Neural progenitor cell (in vitro differentiated cells): ENCODE data around the gene GAMT. TPM values are rescaled to one million over a fixed set of nuclear protein-coding genes. Genes with fewer than 3 reads are reported as not detected.

Experiments used
- DNase-seq: peaks from one replicate; pipeline ENCODE4 v3.0.0-alpha.2; 2016; ENCODE audit warnings: low spot score
- H2AFZ ChIP-seq: fragments of 200-600 bp; sonication (generic); replicated peaks from 2 replicates; pipeline ENCODE4 v1.6.1; 2016; ENCODE audit warnings: antibody characterized with exemption
- H3F3A ChIP-seq: fragments of 200-600 bp; sonication (generic); 2 replicates; pipeline ENCODE4 v1.6.1; 2016; ENCODE audit warnings: antibody characterized with exemption, low read depth
- H3K27ac ChIP-seq: fragments of 200-600 bp; sonication (generic); 2 replicates; pipeline ENCODE4 v1.5.1; 2016; ENCODE audit warnings: mild to moderate bottlenecking
- H3K27me3 ChIP-seq: fragments of 200-600 bp; sonication (generic); 2 replicates; pipeline ENCODE4 v1.6.1; 2016; ENCODE audit warnings: mild to moderate bottlenecking, moderate library complexity
- H3K36me3 ChIP-seq: fragments of 200-600 bp; sonication (generic); 2 replicates; pipeline ENCODE4 v1.5.1; 2016
- H3K4me1 ChIP-seq: fragments of 200-600 bp; sonication (generic); 2 replicates; pipeline ENCODE4 v1.6.1; 2016; ENCODE audit warnings: mixed run types
- H3K4me2 ChIP-seq: fragments of 200-600 bp; sonication (generic); 2 replicates; pipeline ENCODE4 v1.6.1; 2016
- H3K4me3 ChIP-seq: fragments of 200-600 bp; sonication (generic); 2 replicates; pipeline ENCODE4 v1.5.1; 2016
- H3K79me2 ChIP-seq: fragments of 200-600 bp; sonication (generic); 2 replicates; pipeline ENCODE4 v1.6.1; 2016; ENCODE audit warnings: low read depth
- H3K9ac ChIP-seq: fragments of 200-600 bp; sonication (generic); 2 replicates; pipeline ENCODE4 v1.6.1; 2016
- H3K9me3 ChIP-seq: fragments of 200-600 bp; sonication (generic); 2 replicates; pipeline ENCODE4 v1.5.1; 2016; ENCODE audit warnings: low read depth
- H4K20me1 ChIP-seq: fragments of 200-600 bp; sonication (generic); 2 replicates; pipeline ENCODE4 v1.6.1; 2016; ENCODE audit warnings: low read depth
- H3K27ac Mint-ChIP-seq: 3 replicates; pipeline ENCODE4 v1.8.0; 2021; ENCODE audit warnings: mixed read lengths
- H3K27me3 Mint-ChIP-seq: 2 replicates; pipeline ENCODE4 v1.8.0; 2022; ENCODE audit warnings: low read depth, mild to moderate bottlenecking, inconsistent platforms, moderate library complexity, mixed read lengths; ENCODE audit not compliant: insufficient read depth
- H3K36me3 Mint-ChIP-seq: 3 replicates; pipeline ENCODE4 v1.8.0; 2021; ENCODE audit warnings: mixed read lengths
- H3K4me1 Mint-ChIP-seq: 3 replicates; pipeline ENCODE4 v1.8.0; 2021; ENCODE audit warnings: mixed read lengths
- H3K4me3 Mint-ChIP-seq: 3 replicates; pipeline ENCODE4 v1.8.0; 2021; ENCODE audit warnings: mild to moderate bottlenecking, moderate library complexity, mixed read lengths
- H3K9me3 Mint-ChIP-seq: 3 replicates; pipeline ENCODE4 v1.8.0; 2020; ENCODE audit warnings: mixed read lengths
- EZH2 ChIP-seq: fragments of 200-600 bp; sonication (generic); IDR thresholded peaks from 2 replicates; pipeline ENCODE4 v1.6.1; 2017; ENCODE audit warnings: antibody characterized with exemption, mild to moderate bottlenecking, moderate library complexity
- EZH2phosphoT487 ChIP-seq: fragments of 200-600 bp; sonication (generic); IDR thresholded peaks from 2 replicates; pipeline ENCODE4 v1.6.1; 2017; ENCODE audit warnings: antibody characterized with exemption
- total RNA-seq: library from RNA; depleted of rRNA; stranded (reverse); fragments of >200 nt; gene quantifications from 2 replicates; pipeline ENCODE4 v1.2.3, GENCODE V29; 2015; ENCODE audit warnings: low replicate concordance
- TF ChIP-seq, protein P1 (sequence below): fragments of 200-600 bp; sonication (generic); IDR thresholded peaks from 2 replicates; pipeline ENCODE4 v1.5.1; 2017; ENCODE audit warnings: antibody characterized with exemption, mild to moderate bottlenecking

GAMT gene
- total RNA-seq, 1 donor from 2014 or later: 13.8 TPM

DNA sequence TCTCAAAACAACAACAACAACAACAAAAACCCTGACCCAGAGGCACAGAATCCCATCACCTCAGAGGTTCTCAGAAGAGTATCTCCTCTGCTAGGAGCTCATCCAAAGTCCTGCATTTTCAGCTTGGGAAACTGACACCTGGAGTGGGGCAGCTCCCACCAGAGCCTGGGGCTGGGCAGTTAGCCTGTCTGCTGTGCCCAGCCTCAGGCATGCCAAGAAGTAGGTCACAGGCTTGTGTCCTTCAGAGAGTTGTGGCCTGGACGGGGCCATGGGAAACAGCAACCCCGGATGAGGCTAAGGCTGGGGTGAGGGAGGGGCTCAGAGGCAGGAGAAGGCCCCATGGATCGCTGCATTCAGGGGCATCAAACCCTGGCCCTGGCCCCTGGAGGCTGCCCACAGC is 15.5 kb downstream of the GAMT start:
- Histone ChIP-seq H3K4me2 (no peak overlapping the region), H3K4me3 (no peak overlapping the region), H3K27me3 (no peaks in the 10 kb centered on the region), H3K9me3 (no peaks in the 10 kb centered on the region), H3K9ac (no peak overlapping the region), H2AFZ (no peak overlapping the region), H3K27ac (no peak overlapping the region), H4K20me1 (no peaks in the 10 kb centered on the region), H3F3A (peaks cover 25% of the 10 kb centered on the region), H3K4me1 (peaks cover 15% of the 10 kb centered on the region), H3K36me3 (no peaks in the 10 kb centered on the region), H3K79me2 (peaks cover 15% of the 10 kb centered on the region)
- Mint-ChIP-seq H3K27me3 (peaks cover 22% of the 10 kb centered on the region), H3K9me3 (peaks cover 7% of the 10 kb centered on the region), H3K4me3 (peak overlapping the region; percentile 94), H3K36me3 (peaks cover 17% of the 10 kb centered on the region), H3K27ac (no peak overlapping the region), H3K4me1 (peaks cover 25% of the 10 kb centered on the region)
- no peak for DNase-seq
- TF ChIP-seq EZH2 (no peak), EZH2phosphoT487 (no peak)
- TF ChIP-seq, protein P1, sequence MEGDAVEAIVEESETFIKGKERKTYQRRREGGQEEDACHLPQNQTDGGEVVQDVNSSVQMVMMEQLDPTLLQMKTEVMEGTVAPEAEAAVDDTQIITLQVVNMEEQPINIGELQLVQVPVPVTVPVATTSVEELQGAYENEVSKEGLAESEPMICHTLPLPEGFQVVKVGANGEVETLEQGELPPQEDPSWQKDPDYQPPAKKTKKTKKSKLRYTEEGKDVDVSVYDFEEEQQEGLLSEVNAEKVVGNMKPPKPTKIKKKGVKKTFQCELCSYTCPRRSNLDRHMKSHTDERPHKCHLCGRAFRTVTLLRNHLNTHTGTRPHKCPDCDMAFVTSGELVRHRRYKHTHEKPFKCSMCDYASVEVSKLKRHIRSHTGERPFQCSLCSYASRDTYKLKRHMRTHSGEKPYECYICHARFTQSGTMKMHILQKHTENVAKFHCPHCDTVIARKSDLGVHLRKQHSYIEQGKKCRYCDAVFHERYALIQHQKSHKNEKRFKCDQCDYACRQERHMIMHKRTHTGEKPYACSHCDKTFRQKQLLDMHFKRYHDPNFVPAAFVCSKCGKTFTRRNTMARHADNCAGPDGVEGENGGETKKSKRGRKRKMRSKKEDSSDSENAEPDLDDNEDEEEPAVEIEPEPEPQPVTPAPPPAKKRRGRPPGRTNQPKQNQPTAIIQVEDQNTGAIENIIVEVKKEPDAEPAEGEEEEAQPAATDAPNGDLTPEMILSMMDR: no peak

DNA sequence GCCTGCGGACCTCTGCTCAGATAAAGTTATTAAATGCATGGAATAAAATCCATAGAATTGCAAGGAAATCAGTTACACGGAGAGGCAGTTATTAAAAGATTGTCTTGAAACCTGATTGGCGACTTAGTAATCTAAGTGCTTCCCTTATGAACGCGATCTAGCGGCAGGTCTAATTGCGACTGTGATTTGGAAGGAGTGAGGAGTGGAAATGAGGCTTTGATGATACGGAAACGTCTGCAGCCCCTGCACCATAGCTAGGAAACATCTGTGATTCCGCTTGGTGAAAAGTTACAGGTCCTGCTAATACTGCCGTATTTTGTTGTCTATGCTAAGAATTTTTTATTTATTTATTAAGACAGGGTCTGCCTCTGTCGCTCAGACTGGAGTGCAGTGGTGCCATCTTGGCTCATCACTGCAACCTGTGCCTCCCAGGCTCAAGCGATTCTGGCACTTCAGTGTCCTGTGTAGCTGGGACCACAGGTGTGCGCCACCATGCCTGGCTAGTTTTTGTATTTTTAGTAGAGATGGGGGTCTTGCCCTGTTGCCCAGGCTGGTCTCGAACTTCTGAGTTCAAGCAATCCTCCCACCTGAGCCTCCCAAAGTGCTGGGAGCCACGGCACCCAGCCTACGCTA is 16.7 kb downstream of the GAMT start:
- TF ChIP-seq, protein P1: no peak
- TF ChIP-seq EZH2: no peak
- TF ChIP-seq EZH2phosphoT487: no peak
- no peak overlapping the region for H3K27ac ChIP-seq
- no peak for DNase-seq
- peaks cover 7% of the 10 kb centered on the region for H3K9me3 Mint-ChIP-seq
- H4K20me1 ChIP-seq: no peaks in the 10 kb centered on the region
- H3K4me2 ChIP-seq: peak overlapping the region; percentile 94
- no peaks in the 10 kb centered on the region for H3K36me3 ChIP-seq
- peaks cover 15% of the 10 kb centered on the region for H3K79me2 ChIP-seq
- H3K27me3 Mint-ChIP-seq: peaks cover 25% of the 10 kb centered on the region
- H3K9me3 ChIP-seq: no peaks in the 10 kb centered on the region
- no peak overlapping the region for H3K27ac Mint-ChIP-seq
- peaks cover 19% of the 10 kb centered on the region for H3K4me1 ChIP-seq
- H3K9ac ChIP-seq: peak overlapping the region; percentile 70
- peaks cover 25% of the 10 kb centered on the region for H3K4me1 Mint-ChIP-seq
- H3K4me3 ChIP-seq: peak overlapping the region; percentile 86
- H3K36me3 Mint-ChIP-seq: peaks cover 16% of the 10 kb centered on the region
- H3K27me3 ChIP-seq: no peaks in the 10 kb centered on the region
- peaks cover 35% of the 10 kb centered on the region for H3F3A ChIP-seq
- H2AFZ ChIP-seq: no peak overlapping the region
- peak overlapping the region; percentile 94 for H3K4me3 Mint-ChIP-seq

DNA sequence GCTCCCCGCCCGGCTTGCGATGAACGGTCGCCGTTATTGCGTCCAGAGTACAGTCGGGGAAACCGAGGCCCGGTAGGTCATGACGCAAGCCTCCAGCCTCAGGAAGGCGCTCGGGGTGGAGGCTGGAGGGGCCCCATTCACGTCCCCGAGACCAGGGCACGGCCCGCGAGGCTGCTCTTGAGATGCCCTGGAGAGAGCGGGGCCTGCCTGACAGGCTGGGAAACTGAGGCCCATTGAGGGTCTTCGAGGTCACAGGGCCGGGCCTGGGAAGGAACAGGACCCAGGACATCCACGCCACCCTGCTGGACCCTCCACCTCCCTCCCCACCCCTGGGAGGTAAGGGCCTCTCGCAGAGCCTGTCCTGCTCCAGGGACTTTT is 17.3 kb downstream of the GAMT start:
- Mint-ChIP-seq H3K27ac (no peak overlapping the region), H3K36me3 (peaks cover 11% of the 10 kb centered on the region), H3K9me3 (peaks cover 7% of the 10 kb centered on the region), H3K4me1 (peaks cover 25% of the 10 kb centered on the region), H3K27me3 (peaks cover 23% of the 10 kb centered on the region), H3K4me3 (peak overlapping the region; percentile 94)
- peak overlapping the region; percentile 86 for H3K4me3 ChIP-seq
- peak overlapping the region; percentile 70 for H3K9ac ChIP-seq
- peaks cover 19% of the 10 kb centered on the region for H3K4me1 ChIP-seq
- no peak for DNase-seq
- H3K4me2 ChIP-seq: peak overlapping the region; percentile 94
- no peak overlapping the region for H3K27ac ChIP-seq
- no peak for TF ChIP-seq EZH2phosphoT487
- no peak for TF ChIP-seq EZH2
- TF ChIP-seq, protein P1: no peak
- peaks cover 35% of the 10 kb centered on the region for H3F3A ChIP-seq
- no peaks in the 10 kb centered on the region for H4K20me1 ChIP-seq
- H3K36me3 ChIP-seq: no peaks in the 10 kb centered on the region
- H3K27me3 ChIP-seq: no peaks in the 10 kb centered on the region
- H2AFZ ChIP-seq: peak overlapping the region; percentile 14
- H3K9me3 ChIP-seq: no peaks in the 10 kb centered on the region
- peaks cover 15% of the 10 kb centered on the region for H3K79me2 ChIP-seq
